Fibroblast of lung (primary cell): ENCODE data around the gene C16orf89. TPM values are rescaled to one million over a fixed set of nuclear protein-coding genes. Genes with fewer than 3 reads are reported as not detected.

ENCODE experiments used
- DNase-seq, 2 donors: peaks; one replicate each; pipeline versions ENCODE4 v3.0.0 to v3.0.0-alpha.2; 2010; ENCODE audit warnings: low read depth in 2 of 2
- H2AFZ ChIP-seq: 2 replicates; pipeline ENCODE4 v1.5.1; 2012; ENCODE audit warnings: low read length, control low read depth, inconsistent platforms
- H3K27ac ChIP-seq: 2 replicates; pipeline ENCODE4 v1.5.1; 2011; ENCODE audit warnings: low read length, control low read depth; ENCODE audit not compliant: insufficient read depth
- H3K27me3 ChIP-seq: 2 replicates; pipeline ENCODE4 v1.5.1; 2011; ENCODE audit warnings: mild to moderate bottlenecking, low read length; ENCODE audit not compliant: control insufficient read depth, insufficient read depth
- H3K36me3 ChIP-seq: 2 replicates; pipeline ENCODE4 v1.5.1; 2011; ENCODE audit warnings: low read length; ENCODE audit not compliant: control insufficient read depth, insufficient read depth
- H3K4me1 ChIP-seq: 2 replicates; pipeline ENCODE4 v1.5.1; 2011; ENCODE audit warnings: low read length; ENCODE audit not compliant: control insufficient read depth, insufficient read depth; ENCODE audit errors: extremely low read depth
- H3K4me2 ChIP-seq: 2 replicates; pipeline ENCODE4 v1.5.1; 2011; ENCODE audit warnings: low read length, control low read depth; ENCODE audit not compliant: insufficient read depth; ENCODE audit errors: extremely low read depth
- H3K4me3 ChIP-seq, 4 experiments: fragments of 200-600 bp in 1 of 4; sonication (generic) in 1 of 4; replicated peaks in 1 of 4; 2 replicates each; pipeline ENCODE4 v1.5.1; 2011 to 2016; ENCODE audit warnings: low read length in 4 of 4, low read depth in 3 of 4, mild to moderate bottlenecking in 3 of 4, control low read depth in 2 of 4, inconsistent platforms in 1 of 4, mixed read lengths in 1 of 4; ENCODE audit not compliant: insufficient read depth in 1 of 4; ENCODE audit errors: control extremely low read depth in 1 of 4
- H3K79me2 ChIP-seq: 2 replicates; pipeline ENCODE4 v1.5.1; 2012; ENCODE audit warnings: mild to moderate bottlenecking, low read length, inconsistent platforms; ENCODE audit not compliant: control insufficient read depth, insufficient read depth
- H3K9ac ChIP-seq: 2 replicates; pipeline ENCODE4 v1.5.1; 2011; ENCODE audit warnings: mild to moderate bottlenecking, low read length, control low read depth; ENCODE audit not compliant: insufficient read depth
- H3K9me3 ChIP-seq: 2 replicates; pipeline ENCODE4 v1.5.1; 2012; ENCODE audit warnings: low read depth, low read length; ENCODE audit not compliant: control insufficient read depth, insufficient read depth
- H4K20me1 ChIP-seq: 2 replicates; pipeline ENCODE4 v1.5.1; 2011; ENCODE audit warnings: low read length; ENCODE audit not compliant: control insufficient read depth, insufficient read depth; ENCODE audit errors: extremely low read depth
- EZH2 ChIP-seq: IDR thresholded peaks from 2 replicates; pipeline ENCODE4 v1.5.1; 2012; ENCODE audit warnings: low read length, control low read depth, mild to moderate bottlenecking; ENCODE audit errors: missing control alignments
- polyA plus RNA-seq, 2 donors: library from polyadenylated mRNA; depleted of rRNA in 1 of 2; stranded (reverse) in 1 of 2; unstranded in 1 of 2; fragments of >200 nt; gene quantifications; 2 replicates each; pipeline ENCODE4 v1.2.1, GENCODE V29; 2011 to 2012; ENCODE audit warnings: missing spikeins in 1 of 2
- total RNA-seq: library from RNA; depleted of rRNA; stranded (reverse); fragments of >200 nt; gene quantifications from 2 replicates; pipeline ENCODE4 v1.2.1, GENCODE V29; 2014
- TF ChIP-seq, protein P1 (sequence below), 2 donors: IDR thresholded peaks in 1 of 2; conservative IDR thresholded peaks in 1 of 2; 1 replicate in 1 of 2; 2 replicates in 1 of 2; pipeline ENCODE4 v1.5.1; 2011 to 2012; ENCODE audit warnings: low read length in 2 of 2, control low read depth in 1 of 2, inconsistent platforms in 1 of 2, low read depth in 1 of 2, mild to moderate bottlenecking in 1 of 2

Gene C16orf89
- total and polyA plus RNA-seq, 2 donors (not counting 1 experiment from before 2014, with no cell fraction given), result 0.53 to 5.9 TPM

DNA sequence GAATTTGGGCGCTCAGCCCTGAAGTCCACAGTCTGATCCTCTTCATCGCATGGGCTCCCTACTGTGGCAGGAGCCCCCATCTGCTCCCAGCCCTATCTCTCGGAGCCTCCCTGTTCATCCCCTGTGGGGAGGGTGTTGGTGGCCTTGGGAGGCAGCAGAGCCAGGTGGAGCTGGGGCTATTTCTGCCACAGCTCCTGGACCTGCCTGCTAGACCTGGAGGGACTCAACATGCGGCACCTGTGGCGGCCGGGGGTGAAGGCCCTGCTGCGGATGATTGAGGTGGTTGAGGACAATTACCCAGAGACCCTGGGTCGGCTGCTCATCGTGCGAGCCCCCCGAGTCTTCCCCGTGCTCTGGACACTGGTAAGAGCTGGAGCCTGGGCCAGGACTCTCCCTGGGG is 62.5 kb downstream of the C16orf89 start:
- no peaks in the 10 kb centered on the region for H3K9me3 ChIP-seq
- no peak for DNase-seq
- no peak overlapping the region for H3K4me2 ChIP-seq
- no peaks in the 10 kb centered on the region for H4K20me1 ChIP-seq
- H3K27me3 ChIP-seq, result no peaks in the 10 kb centered on the region
- H3K36me3 ChIP-seq, result no peaks in the 10 kb centered on the region
- H3K27ac ChIP-seq, result no peak overlapping the region
- no peak overlapping the region for H2AFZ ChIP-seq
- TF ChIP-seq EZH2, result no peak
- TF ChIP-seq, protein P1, sequence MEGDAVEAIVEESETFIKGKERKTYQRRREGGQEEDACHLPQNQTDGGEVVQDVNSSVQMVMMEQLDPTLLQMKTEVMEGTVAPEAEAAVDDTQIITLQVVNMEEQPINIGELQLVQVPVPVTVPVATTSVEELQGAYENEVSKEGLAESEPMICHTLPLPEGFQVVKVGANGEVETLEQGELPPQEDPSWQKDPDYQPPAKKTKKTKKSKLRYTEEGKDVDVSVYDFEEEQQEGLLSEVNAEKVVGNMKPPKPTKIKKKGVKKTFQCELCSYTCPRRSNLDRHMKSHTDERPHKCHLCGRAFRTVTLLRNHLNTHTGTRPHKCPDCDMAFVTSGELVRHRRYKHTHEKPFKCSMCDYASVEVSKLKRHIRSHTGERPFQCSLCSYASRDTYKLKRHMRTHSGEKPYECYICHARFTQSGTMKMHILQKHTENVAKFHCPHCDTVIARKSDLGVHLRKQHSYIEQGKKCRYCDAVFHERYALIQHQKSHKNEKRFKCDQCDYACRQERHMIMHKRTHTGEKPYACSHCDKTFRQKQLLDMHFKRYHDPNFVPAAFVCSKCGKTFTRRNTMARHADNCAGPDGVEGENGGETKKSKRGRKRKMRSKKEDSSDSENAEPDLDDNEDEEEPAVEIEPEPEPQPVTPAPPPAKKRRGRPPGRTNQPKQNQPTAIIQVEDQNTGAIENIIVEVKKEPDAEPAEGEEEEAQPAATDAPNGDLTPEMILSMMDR (conservative IDR thresholded peaks at IDR 0.05 in 1 of 2, IDR thresholded peaks at IDR 0.05 in 1 of 2; ENCODE audit: low read depth in 1 of 2, low read length in 2 of 2), result no peak
- no peak overlapping the region for H3K9ac ChIP-seq
- H3K79me2 ChIP-seq, result no peaks in the 10 kb centered on the region
- H3K4me1 ChIP-seq, result no peaks in the 10 kb centered on the region
- H3K4me3 ChIP-seq, result no peak overlapping the region

DNA sequence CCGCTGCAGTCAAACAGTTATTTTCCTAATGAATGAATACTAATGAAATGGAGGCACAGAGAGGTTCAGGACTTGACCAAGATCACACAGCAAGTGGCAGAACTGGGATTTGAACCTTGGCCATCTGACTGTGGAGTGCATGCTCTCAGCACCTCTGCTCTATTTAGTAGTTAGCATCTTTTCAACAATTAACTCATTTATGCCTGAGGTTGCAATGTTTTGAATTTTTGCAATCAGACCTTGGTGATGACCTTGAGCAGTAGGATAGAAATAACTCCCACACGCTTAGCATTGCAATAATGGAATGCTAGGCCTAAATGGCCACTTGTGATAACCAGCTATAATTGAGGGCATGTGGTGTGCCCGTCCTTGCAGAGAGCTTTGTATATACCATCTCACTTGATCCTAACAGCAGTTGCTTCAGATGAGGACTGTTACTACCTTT is 63.0 kb downstream of the C16orf89 start:
- H3K9ac ChIP-seq, result no peak overlapping the region
- no peaks in the 10 kb centered on the region for H4K20me1 ChIP-seq
- H3K9me3 ChIP-seq, result no peaks in the 10 kb centered on the region
- TF ChIP-seq, protein P1 (conservative IDR thresholded peaks at IDR 0.05 in 1 of 2, IDR thresholded peaks at IDR 0.05 in 1 of 2; ENCODE audit: low read depth in 1 of 2, low read length in 2 of 2), result no peak
- TF ChIP-seq EZH2, result no peak
- no peak overlapping the region for H2AFZ ChIP-seq
- H3K4me1 ChIP-seq, result no peaks in the 10 kb centered on the region
- no peak for DNase-seq
- no peaks in the 10 kb centered on the region for H3K79me2 ChIP-seq
- H3K27me3 ChIP-seq, result no peaks in the 10 kb centered on the region
- H3K4me3 ChIP-seq, result no peak overlapping the region
- no peaks in the 10 kb centered on the region for H3K36me3 ChIP-seq
- H3K4me2 ChIP-seq, result no peak overlapping the region
- no peak overlapping the region for H3K27ac ChIP-seq

DNA sequence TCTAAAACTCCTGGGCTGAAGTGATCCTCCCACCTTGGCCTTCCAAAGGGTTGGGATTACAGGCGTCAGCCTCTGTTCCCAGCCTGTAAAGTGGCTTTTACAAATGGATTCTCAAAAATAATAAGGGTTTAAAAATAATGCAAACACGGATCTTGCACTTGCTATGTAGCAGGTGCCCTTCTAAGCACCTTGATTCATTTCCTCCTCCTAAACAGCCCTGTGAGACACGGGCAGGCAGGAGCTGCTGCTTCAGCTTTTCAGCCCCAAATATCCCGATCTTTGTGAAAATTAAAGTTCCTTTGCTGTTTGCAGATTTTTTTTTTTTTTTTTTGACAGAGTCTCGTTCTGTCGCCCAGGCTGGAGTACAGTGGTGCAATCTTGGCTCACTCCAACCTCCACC is 63.8 kb downstream of the C16orf89 start:
- H3K4me3 ChIP-seq, result no peak overlapping the region
- no peak overlapping the region for H3K27ac ChIP-seq
- no peaks in the 10 kb centered on the region for H3K4me1 ChIP-seq
- H3K9me3 ChIP-seq, result no peaks in the 10 kb centered on the region
- no peak overlapping the region for H3K4me2 ChIP-seq
- H2AFZ ChIP-seq, result no peak overlapping the region
- no peaks in the 10 kb centered on the region for H3K27me3 ChIP-seq
- H3K36me3 ChIP-seq, result no peaks in the 10 kb centered on the region
- DNase-seq, result no peak
- H3K79me2 ChIP-seq, result no peaks in the 10 kb centered on the region
- no peaks in the 10 kb centered on the region for H4K20me1 ChIP-seq
- no peak for TF ChIP-seq EZH2
- TF ChIP-seq, protein P1 (conservative IDR thresholded peaks at IDR 0.05 in 1 of 2, IDR thresholded peaks at IDR 0.05 in 1 of 2; ENCODE audit: low read depth in 1 of 2, low read length in 2 of 2), result no peak
- H3K9ac ChIP-seq, result no peak overlapping the region
